GM21825 (cell line): ENCODE measurements around the gene RASA3.
A peak's percentile ranks its signal among the peaks of the same experiment; 100 is the strongest.
"Not testable (repeated sequence)": the region's sequence is repeated elsewhere in the genome, so short reads cannot be mapped to it uniquely, and the experiment has no call there.

Experiments
- ATAC-seq: cut with Tn5 transposase; IDR thresholded peaks from one replicate; pipeline ENCODE4 v1.9.1; 2021; ENCODE audit warnings: mild to moderate bottlenecking, moderate library complexity; ENCODE audit not compliant: unreplicated experiment

Gene RASA3

DNA sequence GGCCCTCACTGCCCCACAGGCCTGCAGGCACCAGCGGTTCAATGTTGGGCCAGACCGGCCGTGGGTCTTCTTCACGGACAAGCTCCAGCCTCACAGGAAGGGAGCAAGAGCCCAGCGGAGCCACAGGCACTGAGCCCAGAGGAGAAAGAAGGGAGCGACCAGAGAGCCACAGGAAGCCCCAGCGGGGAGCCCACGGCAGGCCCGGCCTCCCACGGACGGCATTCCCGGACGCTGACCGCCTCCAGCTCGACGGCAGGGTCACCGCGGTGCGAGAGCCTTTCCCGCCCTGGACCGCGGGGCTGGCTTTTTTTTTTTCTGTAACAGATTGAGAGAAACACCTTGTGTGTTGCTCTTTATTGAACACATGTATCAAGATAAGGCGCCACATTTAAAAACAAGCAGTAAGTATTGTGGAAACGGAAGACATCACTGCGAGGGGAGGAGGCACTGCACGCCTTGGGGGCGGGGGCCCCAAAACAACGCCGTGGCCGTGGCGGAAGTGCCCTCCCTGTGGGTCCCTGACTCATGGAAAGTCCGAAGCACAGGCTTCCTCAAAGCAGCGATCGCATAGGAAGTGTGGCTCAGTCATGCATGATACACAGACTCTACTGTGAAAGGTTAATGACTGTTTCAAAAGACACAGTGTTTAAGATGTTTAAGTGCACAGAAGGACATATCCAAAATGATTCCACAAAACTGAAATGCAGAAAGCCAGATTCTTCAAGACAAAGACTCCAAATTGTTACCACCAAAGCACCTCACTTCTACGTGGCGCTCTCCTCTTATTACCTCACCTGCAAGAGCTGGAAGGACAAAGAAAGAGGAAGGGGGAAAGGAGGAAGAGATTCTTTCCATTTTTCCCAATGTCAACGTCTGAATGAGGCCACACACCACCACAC, 3.5 kb downstream of the RASA3 start:
- peak; percentile 61 for ATAC-seq

DNA sequence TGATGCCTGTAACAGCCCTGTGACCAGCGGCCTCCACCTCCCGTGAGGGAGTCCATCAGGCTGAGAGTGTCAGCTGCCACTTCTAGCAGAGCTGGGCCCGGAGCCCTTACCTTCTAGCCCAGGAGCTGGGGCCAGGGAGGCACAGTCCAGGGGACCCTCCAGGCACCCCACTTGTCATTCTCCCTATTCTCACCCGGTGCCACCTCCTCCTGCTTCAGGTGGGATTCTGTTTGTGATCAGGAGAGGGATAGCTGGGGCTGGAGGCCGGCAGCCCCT, 4.1 kb downstream of the RASA3 start:
- no peak for ATAC-seq

DNA sequence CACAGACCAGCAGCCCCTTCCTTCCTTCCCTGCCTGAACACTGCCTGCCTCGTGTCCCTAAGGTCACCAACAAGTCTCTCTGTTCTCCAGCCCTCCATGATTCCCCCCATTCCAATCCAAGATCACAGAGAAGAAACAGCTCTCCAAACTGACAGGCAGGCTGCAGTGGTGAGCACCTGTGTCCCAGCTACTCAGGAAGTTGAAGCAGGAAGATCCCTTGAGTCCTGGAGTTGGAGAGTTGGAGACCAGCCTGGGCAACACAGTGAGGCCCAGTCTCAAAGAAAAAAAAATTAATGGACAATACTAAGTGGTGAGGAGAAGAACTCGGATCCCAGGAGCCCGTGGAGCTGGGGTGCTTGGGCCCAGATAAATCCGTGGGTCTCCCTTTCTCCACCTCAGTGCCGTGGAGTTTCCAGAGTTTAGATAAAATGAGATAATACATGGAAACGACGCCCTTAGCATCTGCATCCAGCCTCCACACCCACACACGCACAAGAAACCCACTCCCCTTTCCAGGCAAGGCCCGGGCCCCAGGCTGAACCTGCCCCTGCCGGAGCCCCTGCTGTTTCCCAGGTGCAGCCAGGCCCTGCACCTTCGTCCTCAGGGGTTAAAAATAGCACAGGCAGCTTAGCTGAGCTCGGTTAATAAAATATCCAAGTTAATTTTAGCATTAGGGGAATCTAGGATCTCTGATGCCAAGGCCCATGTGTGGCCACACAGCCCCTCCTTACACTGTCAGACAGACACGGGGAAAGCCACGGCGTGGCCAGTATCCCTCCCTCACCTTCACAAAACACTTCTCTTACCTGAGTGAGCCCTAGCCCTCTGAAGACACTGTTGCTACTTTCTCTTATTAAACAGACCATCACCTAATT, 4.7 kb downstream of the RASA3 start:
- no peak for ATAC-seq

DNA sequence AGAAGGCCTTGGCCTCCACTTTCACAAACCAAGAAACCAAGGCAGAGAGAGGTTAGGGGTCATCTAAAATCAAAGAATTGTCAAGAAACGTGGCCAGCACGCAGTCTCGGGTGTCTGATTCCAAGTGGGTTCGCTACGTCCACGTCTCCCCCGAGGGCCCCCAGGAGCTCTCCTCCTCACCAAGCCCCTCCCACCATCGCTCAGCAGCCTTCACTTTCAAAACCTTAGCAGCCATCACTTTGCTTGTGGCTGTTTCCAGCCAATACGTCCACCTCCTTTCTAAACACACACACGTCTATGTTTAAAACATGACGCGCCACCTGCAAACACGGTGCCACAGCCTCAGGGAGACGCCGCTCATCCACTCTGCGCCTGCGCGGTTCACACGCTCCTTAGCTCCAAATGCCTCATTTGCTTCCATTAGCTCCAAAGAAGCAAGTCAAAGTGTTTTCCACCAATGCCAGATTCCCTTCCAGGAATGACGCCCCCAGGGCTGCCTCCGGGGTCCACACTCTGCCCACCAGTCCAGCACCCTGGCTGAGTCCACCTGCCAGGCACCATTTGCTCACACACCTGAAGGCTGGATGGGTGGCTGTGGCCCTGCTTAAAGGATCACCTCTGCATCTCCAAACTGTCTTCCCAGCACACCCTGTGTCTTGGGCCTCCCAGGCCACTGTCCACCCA, 5.5 kb downstream of the RASA3 start:
- no peak for ATAC-seq

DNA sequence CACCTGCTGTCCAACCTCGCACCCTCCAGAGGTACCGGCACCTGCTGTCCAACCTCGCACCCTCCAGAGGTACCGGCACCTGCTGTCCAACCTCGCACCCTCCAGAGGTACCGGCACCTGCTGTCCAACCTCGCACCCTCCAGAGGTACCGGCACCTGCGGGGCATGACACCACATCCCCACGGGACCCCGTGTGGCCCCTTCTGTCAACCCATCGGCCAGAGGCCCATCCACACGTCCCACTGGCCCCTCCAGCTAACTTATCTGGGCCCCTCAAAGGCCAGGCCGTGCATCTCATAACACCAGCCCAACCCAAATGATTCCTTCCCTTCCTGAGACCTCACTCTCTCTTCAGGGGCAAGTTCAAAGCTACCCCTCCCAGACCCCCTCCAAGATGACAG, 6.3 kb downstream of the RASA3 start:
- not testable (repeated sequence) for ATAC-seq

GRCh38 chr13:114125589-114125988, 6.8 kb downstream of the RASA3 start:
- no peak for ATAC-seq

DNA sequence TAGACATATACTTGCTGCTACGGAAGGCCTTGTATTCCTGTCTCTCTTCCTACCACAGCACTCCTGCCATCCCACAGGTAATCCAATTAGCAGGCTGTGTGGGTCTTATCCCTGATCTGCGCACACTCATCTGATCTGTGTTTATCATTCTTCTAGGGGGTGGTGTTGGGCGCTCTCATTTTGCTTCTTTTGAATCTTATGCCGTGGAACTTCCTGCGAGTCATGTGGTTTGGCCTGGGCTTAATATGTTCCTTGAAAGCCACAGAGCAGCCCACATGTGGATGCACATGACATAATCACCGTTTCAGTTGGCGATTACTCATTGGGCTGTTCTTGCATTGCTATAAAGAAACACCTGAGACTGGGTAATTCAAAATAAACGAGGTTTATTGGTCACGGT, 7.5 kb downstream of the RASA3 start:
- ATAC-seq = no peak

DNA sequence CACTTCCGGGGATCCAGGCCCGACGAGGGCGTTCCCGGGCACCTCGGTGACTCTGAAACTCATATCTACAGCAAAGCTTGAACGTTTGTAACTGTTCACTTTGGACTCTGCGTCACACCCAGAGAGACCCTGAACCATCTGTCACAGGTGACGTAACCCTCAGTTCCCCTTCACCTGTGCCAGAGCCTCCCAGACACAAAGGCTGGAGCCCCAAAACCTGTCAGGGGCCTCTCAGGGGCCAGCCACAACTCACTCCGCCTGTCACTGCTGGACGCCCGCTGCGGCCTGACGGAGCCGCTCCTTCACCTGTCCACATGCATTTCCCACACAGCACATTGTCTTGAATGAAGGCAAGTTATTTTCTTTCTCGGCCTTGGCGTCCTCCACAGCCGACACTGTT, 8.0 kb downstream of the RASA3 start:
- no peak for ATAC-seq

- ATAC-seq = no peak
Observed at GRCh38 chr13:114123876-114124275, 8.5 kb downstream of the RASA3 start.

DNA sequence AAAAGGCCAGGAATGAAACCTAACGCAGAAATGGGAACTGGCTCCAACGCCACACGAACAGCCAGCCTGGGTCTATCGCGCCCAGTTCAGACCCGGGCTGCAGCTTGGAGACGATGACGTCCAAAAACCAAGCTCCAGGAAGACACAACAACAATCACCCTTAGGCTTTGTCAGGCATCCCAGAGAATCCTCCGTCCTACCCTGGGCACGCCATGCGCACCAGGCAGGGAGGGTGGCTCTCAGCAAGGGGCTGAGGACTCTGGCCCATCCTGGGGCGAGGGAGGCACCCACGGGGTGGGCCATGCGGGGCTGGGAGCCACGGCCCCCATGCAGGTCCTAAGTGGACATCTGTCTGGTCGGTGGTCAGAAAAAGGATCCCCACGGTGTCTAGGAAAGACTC, 9.0 kb downstream of the RASA3 start:
- no peak for ATAC-seq

DNA sequence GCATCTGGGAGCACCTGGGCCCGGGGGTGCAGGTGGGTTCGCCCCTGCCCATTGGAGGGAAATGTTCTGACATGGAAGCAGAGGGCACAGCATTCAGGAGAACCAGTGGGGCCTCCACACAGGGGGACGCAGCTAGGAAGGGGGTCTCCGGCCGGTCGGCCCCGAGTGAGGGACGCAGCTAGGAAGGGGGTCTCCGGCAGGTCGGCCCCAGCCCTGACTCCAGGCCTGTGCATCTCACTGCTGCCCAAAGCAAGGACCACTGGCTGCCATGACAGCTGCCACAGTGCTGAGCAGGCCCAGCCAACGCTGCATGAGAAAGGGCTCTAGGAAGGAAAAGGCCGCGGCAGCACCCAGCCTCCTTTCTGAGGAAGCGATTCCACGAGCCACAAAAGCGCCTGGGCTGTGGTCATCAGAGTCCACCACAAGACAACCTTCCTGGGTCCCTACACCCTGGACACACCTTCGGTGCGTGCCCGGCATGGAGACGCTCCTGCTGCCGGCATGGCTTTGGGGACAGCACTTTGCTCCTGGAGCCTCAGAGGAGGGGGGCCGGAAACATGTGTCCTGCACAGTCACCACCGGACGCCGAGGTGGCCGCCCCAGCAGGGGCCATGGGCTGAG, 9.7 kb downstream of the RASA3 start:
- no peak for ATAC-seq

GRCh38 chr13:114122127-114122511, 10.3 kb downstream of the RASA3 start:
- no peak for ATAC-seq

DNA sequence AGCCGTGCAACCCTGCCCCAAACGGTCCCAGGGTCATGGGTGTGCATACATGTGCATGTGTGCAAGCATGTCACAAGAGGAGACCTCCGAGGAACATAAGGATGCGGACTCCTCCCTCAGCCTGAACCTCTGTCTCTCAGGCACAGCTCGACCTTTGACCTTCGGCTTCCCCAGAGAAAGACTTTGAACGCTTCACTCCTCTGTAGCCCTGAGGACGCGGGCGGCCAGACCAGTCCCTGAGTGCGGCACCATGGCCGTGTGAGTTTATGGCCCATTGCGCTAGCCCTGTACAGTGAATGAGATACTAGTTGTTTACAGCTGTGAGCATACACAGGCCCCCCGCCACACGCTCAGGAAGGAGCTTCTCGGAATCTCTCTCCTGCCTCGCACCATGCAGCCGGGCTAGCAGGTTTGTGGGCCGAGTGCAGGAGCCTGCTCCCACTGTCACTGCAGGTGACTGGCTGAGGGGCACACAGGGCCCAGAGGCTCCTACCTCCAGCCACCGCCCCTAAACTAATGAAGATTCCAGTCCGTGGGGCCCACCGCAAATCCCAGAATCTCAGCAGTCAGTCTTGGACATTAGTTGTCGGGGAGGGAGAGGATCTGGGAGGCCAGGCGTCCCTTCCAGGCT, 10.8 kb downstream of the RASA3 start:
- ATAC-seq = no peak

DNA sequence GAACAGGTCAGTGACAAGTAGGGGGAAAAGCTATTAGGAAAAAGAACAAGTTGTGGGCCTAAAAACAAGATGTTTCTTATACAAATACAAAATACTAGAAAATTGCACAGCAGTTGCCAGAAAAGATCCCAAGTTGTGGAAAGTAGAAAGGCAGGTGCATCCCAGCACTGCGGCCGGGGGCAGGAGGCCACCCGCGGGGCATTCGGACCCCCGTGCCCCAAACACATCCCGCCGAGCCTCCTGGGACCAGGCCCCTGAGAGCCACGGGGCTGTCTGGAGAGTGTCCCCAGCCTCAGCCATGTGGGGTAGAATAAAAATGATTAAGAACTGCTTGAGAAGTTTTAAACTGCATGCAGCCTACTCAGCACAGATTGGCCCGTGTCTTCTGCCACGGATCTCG, 11.4 kb downstream of the RASA3 start:
- no peak for ATAC-seq

GRCh38 chr13:114120591-114121011, 11.8 kb downstream of the RASA3 start:
- ATAC-seq = no peak

DNA sequence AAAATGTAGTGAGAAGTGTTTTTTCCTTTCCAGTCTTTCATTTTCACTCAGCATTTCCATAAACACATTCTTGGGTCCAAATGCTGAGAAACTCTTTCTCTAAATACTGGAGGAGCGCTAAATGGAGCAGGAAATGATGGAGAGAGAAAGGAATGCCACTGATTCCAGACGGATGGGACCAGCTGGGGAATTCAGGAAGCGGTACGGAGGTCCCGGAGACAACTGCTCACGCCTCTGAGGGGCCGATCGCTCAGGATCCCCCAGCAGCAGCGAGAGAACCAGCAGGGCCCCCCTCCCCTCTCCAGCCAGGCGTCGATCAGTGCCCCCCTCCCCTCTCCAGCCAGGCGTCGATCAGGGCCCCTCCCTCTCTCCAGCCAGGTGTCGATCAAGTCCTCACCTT, 13.2 kb downstream of the RASA3 start:
- no peak for ATAC-seq

GRCh38 chr13:114118511-114119123, 13.8 kb downstream of the RASA3 start:
- ATAC-seq = no peak

DNA sequence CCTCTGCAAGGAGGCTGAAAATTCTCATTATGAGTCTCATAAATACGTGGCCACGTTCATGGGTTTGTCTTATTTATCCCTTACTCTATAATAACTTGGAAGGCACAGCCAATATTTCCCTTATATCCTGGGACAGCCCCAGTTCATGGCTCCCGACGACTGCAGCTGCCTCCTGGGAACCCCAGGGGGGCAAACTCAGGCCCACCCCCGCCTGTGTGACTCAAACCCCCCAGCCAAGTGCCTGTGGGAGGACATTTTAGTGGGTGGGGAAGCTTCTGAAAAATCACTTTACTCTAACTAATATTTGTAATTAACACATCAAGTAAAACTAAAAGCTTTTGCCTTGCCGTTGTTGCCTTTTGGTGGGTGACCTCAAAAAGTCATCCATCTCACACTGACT, 14.3 kb downstream of the RASA3 start:
- ATAC-seq = no peak

DNA sequence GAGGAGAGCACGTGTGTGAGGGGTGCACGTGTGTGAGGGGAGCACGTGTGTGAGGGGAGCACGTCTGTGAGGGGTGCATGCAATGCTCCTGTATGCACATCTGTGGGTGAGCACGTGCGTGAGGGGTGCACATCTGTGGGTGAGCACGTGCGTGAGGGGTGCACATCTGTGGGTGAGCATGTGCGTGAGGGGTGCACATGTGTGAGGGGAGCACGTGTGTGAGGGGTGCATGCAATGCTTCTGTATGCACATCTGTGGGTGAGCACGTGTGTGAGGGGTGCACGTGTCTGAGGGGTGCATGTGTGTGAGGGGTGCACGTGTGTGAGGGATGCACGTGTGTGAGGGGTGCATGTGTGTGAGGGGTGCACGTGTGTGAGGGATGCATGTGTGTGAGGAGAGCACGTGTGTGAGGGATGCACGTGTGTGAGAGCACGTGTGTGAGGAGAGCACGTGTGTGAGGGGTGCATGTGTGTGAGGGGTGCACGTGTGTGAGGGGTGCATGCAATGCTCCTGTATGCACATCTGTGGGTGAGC, 15.0 kb downstream of the RASA3 start:
- ATAC-seq = not testable (repeated sequence)

GRCh38 chr13:114116734-114117133, 15.7 kb downstream of the RASA3 start:
- no peak for ATAC-seq
